Glutamatergic neuron (in vitro differentiated cells): ENCODE results near the gene UTS2B. TPM values are rescaled to one million over a fixed set of nuclear protein-coding genes. Genes with fewer than 3 reads are reported as not detected.
"Not testable (repeated sequence)": the region's sequence is repeated elsewhere in the genome, so short reads cannot be mapped to it uniquely, and the experiment has no call there.

Experiments
- DNase-seq: peaks from one replicate; pipeline ENCODE4 v3.0.0; 2022
- H3K27ac Mint-ChIP-seq: one replicate; pipeline ENCODE4 v1.8.0; 2020; ENCODE audit warnings: mild to moderate bottlenecking, mixed read lengths, inconsistent platforms; ENCODE audit not compliant: unreplicated experiment
- H3K27me3 Mint-ChIP-seq: one replicate; pipeline ENCODE4 v1.8.0; 2020; ENCODE audit warnings: mild to moderate bottlenecking, moderate library complexity, mixed read lengths, inconsistent platforms; ENCODE audit not compliant: unreplicated experiment
- H3K36me3 Mint-ChIP-seq: one replicate; pipeline ENCODE4 v1.8.0; 2020; ENCODE audit warnings: mild to moderate bottlenecking, mixed read lengths, inconsistent platforms; ENCODE audit not compliant: unreplicated experiment
- H3K4me1 Mint-ChIP-seq: one replicate; pipeline ENCODE4 v1.8.0; 2020; ENCODE audit warnings: mild to moderate bottlenecking, low read depth, mixed read lengths, inconsistent platforms; ENCODE audit not compliant: unreplicated experiment
- H3K4me3 Mint-ChIP-seq: one replicate; pipeline ENCODE4 v1.8.0; 2020; ENCODE audit warnings: mild to moderate bottlenecking, mixed read lengths, inconsistent platforms; ENCODE audit not compliant: unreplicated experiment
- H3K9me3 Mint-ChIP-seq: one replicate; pipeline ENCODE4 v1.8.0; 2020; ENCODE audit warnings: mild to moderate bottlenecking, moderate library complexity, mixed read lengths, inconsistent platforms; ENCODE audit not compliant: unreplicated experiment
- total RNA-seq: library from RNA; stranded (reverse); fragmentation: NEBNext Ultra II Directional; extraction: Animal tissue kit (Norgen Biotek cat#: 25700); gene quantifications from one replicate; pipeline ENCODE4 v1.2.1, GENCODE V29; 2021; ENCODE audit not compliant: unreplicated experiment
- TF ChIP-seq, protein P1 (sequence below): fragments of 200-600 bp; sonication (generic); IDR thresholded peaks from one replicate; pipeline ENCODE4 v1.5.0; 2021; ENCODE audit not compliant: partially characterized antibody, unreplicated experiment

UTS2B gene
- total RNA-seq, 1 donor from 2014 or later: not detected

DNA sequence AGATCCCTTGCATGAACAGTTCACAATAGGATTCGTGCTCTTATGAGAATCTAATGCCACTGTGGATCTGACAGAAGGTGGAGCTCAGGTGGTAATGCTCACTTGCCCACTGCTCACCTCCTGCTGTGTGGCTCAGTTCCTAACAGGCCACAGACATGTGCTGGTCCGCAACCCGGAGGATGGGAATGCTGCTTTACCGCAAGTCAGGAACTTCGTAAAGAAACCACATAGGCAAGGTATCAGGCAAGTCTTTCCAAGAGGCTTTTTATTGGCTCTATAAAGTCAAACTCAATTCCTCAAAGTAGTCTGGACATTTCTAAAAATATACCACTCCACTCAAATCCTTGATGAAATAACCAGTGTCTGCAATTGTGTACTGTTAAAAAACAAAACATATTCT, 75.2 kb downstream of the UTS2B start:
- Mint-ChIP-seq H3K27me3 (no peaks in the 10 kb centered on the region), H3K27ac (no peak overlapping the region), H3K36me3 (no peaks in the 10 kb centered on the region), H3K4me1 (peaks cover 6% of the 10 kb centered on the region), H3K9me3 (no peaks in the 10 kb centered on the region), H3K4me3 (no peak overlapping the region)
- no peak for DNase-seq
- TF ChIP-seq, protein P1, sequence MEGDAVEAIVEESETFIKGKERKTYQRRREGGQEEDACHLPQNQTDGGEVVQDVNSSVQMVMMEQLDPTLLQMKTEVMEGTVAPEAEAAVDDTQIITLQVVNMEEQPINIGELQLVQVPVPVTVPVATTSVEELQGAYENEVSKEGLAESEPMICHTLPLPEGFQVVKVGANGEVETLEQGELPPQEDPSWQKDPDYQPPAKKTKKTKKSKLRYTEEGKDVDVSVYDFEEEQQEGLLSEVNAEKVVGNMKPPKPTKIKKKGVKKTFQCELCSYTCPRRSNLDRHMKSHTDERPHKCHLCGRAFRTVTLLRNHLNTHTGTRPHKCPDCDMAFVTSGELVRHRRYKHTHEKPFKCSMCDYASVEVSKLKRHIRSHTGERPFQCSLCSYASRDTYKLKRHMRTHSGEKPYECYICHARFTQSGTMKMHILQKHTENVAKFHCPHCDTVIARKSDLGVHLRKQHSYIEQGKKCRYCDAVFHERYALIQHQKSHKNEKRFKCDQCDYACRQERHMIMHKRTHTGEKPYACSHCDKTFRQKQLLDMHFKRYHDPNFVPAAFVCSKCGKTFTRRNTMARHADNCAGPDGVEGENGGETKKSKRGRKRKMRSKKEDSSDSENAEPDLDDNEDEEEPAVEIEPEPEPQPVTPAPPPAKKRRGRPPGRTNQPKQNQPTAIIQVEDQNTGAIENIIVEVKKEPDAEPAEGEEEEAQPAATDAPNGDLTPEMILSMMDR: no peak

DNA sequence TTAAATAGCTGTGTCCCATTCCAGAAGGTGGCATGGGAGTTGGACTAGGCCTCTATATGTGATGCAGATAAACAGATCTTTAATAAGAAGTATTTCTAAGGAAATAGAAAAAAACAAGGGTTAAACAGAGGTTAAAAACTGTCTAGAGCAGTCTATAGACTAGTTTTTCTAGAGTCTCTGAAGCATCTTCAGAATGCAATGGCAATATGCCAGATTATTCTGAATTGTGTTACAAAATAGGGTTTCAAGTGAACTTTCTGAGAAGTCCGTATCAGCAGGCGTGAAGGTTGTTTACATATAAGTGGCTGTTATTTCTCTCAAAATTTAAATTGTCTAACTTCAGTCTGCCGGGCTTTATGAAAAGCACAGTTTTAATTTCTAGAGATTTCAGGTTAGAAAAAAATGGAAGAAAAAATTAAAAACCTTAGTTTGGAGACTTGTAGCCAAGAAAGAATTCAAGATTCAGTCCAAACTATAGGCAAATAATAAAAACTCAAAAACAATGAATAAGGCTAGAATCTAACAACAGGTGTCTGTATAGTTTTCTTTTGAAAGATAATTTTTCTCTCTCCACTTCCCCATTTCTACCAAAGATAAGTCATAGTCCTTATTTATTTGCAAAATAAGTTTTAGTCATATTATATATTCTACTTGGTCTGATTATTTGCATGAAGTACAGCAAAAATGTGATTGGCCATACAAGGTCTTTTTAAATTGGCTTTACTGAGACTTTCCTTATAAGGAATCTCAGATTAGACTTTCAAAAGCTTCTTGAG, 76.0 kb downstream of the UTS2B start:
- Mint-ChIP-seq H3K27ac (no peak overlapping the region), H3K4me3 (no peak overlapping the region), H3K4me1 (peaks cover 6% of the 10 kb centered on the region), H3K9me3 (no peaks in the 10 kb centered on the region), H3K36me3 (no peaks in the 10 kb centered on the region), H3K27me3 (no peaks in the 10 kb centered on the region)
- DNase-seq: no peak
- TF ChIP-seq, protein P1: no peak

DNA sequence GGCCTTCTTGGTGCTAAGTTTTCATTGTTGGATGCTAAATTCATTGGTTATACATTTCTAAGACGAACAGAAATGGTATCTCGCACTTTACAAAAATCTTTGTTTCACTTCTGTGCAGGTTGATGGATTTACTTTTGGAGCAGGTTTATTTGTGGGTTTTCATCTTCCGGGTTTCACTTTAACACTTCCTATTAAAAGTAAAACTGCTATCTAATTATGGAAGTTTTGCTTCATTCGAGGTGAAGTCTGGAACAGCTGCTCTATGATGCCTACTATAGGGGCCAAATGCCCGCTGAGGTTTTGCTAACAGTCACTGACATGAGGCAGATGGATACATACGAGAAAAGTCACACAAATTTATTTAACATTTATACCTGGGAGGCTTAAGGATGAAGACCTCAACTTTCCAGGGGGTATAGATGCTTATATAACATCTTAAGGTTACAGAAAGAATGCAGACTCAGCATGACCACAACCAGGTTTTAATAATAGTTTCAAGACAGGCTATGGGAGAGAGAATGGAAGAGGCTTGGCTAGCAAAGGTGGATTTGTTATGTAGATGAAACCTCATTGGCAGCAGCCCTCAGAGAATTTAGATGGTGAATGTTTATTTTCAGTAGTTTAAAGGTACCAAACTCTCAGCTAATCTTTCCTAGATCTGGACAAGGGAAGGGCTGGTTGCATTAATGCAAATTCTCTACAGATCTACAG, 77.1 kb downstream of the UTS2B start:
- no peak overlapping the region for H3K27ac Mint-ChIP-seq

DNA sequence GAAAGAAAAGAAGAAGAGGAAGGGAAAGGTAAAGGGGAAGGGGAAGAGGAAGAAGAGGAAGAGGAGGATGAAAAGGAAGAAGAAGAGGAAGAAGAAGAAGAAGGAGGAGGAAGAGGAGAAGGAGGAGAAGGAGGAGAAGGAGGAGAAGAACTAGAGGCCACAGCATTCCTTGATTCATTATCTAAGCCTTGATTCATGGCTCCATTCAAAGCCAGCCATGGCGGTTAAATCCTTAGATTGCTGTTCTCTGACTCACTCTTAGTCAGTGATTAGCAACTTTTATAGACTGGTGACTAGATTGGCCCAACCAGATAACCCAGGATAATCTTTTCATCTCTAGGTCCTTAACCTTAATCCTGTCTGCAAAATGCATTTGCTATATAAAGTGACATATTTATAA, 83.7 kb downstream of the UTS2B start:
- Mint-ChIP-seq H3K27ac (no peak overlapping the region), H3K36me3 (no peaks in the 10 kb centered on the region), H3K4me3 (no peak overlapping the region), H3K9me3 (no peaks in the 10 kb centered on the region), H3K4me1 (no peaks in the 10 kb centered on the region), H3K27me3 (no peaks in the 10 kb centered on the region)
- no peak for DNase-seq
- TF ChIP-seq, protein P1: no peak

More for the DNA sequence above, 77.1 kb downstream of the UTS2B start:
- Mint-ChIP-seq H3K4me3 (no peak overlapping the region), H3K36me3 (no peaks in the 10 kb centered on the region), H3K4me1 (peaks cover 6% of the 10 kb centered on the region), H3K27me3 (no peaks in the 10 kb centered on the region), H3K9me3 (no peaks in the 10 kb centered on the region)
- DNase-seq: no peak
- TF ChIP-seq, protein P1: no peak

DNA sequence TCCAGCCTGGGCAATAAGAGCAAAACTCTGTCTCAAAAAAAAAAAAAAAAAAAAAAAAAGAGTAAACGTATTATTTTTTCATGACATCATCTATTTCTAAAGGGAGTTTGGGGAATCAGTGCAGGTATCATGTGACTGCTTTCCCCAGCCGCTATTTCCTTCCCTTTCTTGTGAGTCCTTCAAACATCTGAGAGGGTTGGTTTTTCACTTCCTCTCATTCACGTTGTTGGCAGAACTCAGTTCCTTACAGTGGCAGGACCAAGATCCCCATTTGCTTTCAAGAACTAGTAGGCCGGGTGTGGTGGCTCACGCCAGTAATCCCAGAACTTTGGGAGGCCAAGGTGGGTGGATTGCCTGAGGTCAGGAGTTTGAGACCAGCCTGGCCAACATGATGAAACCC, 84.3 kb downstream of the UTS2B start:
- not testable (repeated sequence) for H3K27ac Mint-ChIP-seq, H3K9me3 Mint-ChIP-seq, H3K4me3 Mint-ChIP-seq, H3K36me3 Mint-ChIP-seq, H3K27me3 Mint-ChIP-seq, DNase-seq, H3K4me1 Mint-ChIP-seq
